A549 (cell line): Measurements from ENCODE around the gene GPR153. TPM values are rescaled to one million over a fixed set of nuclear protein-coding genes. Genes with fewer than 3 reads are reported as not detected.

Experiments used
- ATAC-seq, 2 experiments: fragments of 200-7000 bp in 1 of 2; fragments of >200 bp in 1 of 2; cut with Nextera tagmentation in 1 of 2; cut with Tn5 transposase in 1 of 2; 3 replicates each; pipeline versions ENCODE4 v1.8.0 to v1.9.1; 2018 to 2020; ENCODE audit warnings: mild to moderate bottlenecking in 1 of 2, moderate library complexity in 1 of 2
- CTCF ChIA-PET: fragments of 300-600 bp; sonication (Branson Sonifier 250); formaldehyde crosslinking; extraction: SDS; loops from one replicate; lab custom pipeline; 2021; ENCODE audit warnings: antibody characterized with exemption, inconsistent platforms; lab: Yijun Ruan, JAX
- POLR2A ChIA-PET: fragments of 350-600 bp; formaldehyde crosslinking; extraction: SDS; loops from one replicate; lab custom pipeline; 2021; ENCODE audit warnings: antibody characterized with exemption, inconsistent platforms; lab: Yijun Ruan, JAX
- DNase-seq, 2 experiments: peaks; one replicate each; pipeline versions ENCODE4 v3.0.0 to v3.0.0-alpha.2; 2011 to 2016; ENCODE audit warnings: low read depth in 1 of 2, low spot score in 1 of 2
- FAIRE-seq: peaks from 2 replicates; lab custom pipeline; 2011; peaks lifted over from hg19 to GRCh38; lab: Jason Lieb, UNC
- H3K27ac ChIP-seq, 2 experiments: fragments of >200 bp; sonication (Bioruptor Twin); formaldehyde crosslinking; 3 replicates each; pipeline ENCODE4 v1.5.1; 2016 to 2017
- H3K4me1 ChIP-seq: fragments of >200 bp; sonication (Bioruptor Twin); formaldehyde crosslinking; 3 replicates; pipeline ENCODE4 v1.6.1; 2016
- H3K4me2 ChIP-seq: fragments of >200 bp; sonication (Bioruptor Twin); formaldehyde crosslinking; 3 replicates; pipeline ENCODE4 v1.6.1; 2016
- H3K4me3 ChIP-seq: fragments of >200 bp; sonication (Bioruptor Twin); formaldehyde crosslinking; 3 replicates; pipeline ENCODE4 v1.5.1; 2016
- H3K9me3 ChIP-seq: fragments of >200 bp; sonication (Bioruptor Twin); formaldehyde crosslinking; 3 replicates; pipeline ENCODE4 v1.6.1; 2016
- ATOH8 ChIP-seq: fragments of 250-450 bp; sonication (Bioruptor Pico); IDR thresholded peaks from 2 replicates; pipeline ENCODE4 v1.5.0; 2020; ENCODE audit warnings: low read depth, mild to moderate bottlenecking, moderate library complexity
- BHLHE40 ChIP-seq: IDR thresholded peaks from 2 replicates; pipeline ENCODE4 v1.6.1; 2012; ENCODE audit warnings: low read depth, low read length, inconsistent platforms
- CEBPB ChIP-seq, 2 experiments: fragments of >200 bp in 1 of 2; sonication (Bioruptor Twin) in 1 of 2; formaldehyde crosslinking in 1 of 2; IDR thresholded peaks; 2 replicates each; pipeline ENCODE4 v1.6.1; 2012 to 2016
- CHD2 ChIP-seq: fragments of 150-350 bp; IDR thresholded peaks from 2 replicates; pipeline ENCODE4 v1.6.1; 2014; ENCODE audit warnings: low read length; ENCODE audit not compliant: partially characterized antibody
- CHD4 ChIP-seq: fragments of 200-600 bp; sonication (generic); IDR thresholded peaks from 2 replicates; pipeline ENCODE4 v1.6.1; 2016; ENCODE audit warnings: antibody characterized with exemption, mild to moderate bottlenecking, borderline replicate concordance
- CTCF ChIP-seq: fragments of >200 bp; sonication (Bioruptor Twin); formaldehyde crosslinking; IDR thresholded peaks from 3 replicates; pipeline ENCODE4 v1.5.1; 2016
- ESRRA ChIP-seq: fragments of 150-350 bp; IDR thresholded peaks from 2 replicates; pipeline ENCODE4 v1.6.1; 2014; ENCODE audit warnings: mild to moderate bottlenecking, low read length, borderline replicate concordance
- FOXS1 ChIP-seq: fragments of 250-450 bp; sonication (Bioruptor Pico); IDR thresholded peaks from 2 replicates; pipeline ENCODE4 v1.5.0; 2020; ENCODE audit warnings: mild to moderate bottlenecking, moderate library complexity
- HES2 ChIP-seq: fragments of >200 bp; sonication (Bioruptor Twin); formaldehyde crosslinking; IDR thresholded peaks from 2 replicates; pipeline ENCODE4 v1.6.1; 2016
- MAX ChIP-seq: IDR thresholded peaks from 2 replicates; pipeline ENCODE4 v1.6.1; 2012
- MAZ ChIP-seq: fragments of 150-350 bp; IDR thresholded peaks from 2 replicates; pipeline ENCODE4 v1.6.1; 2014; ENCODE audit warnings: antibody characterized with exemption, low read depth, low read length, borderline replicate concordance
- NFE2L2 ChIP-seq: fragments of 150-350 bp; conservative IDR thresholded peaks from 2 replicates; pipeline ENCODE4 v1.6.1; 2014; ENCODE audit warnings: low read length
- NR3C1 ChIP-seq: fragments of >200 bp; sonication (Bioruptor Twin); formaldehyde crosslinking; IDR thresholded peaks from 3 replicates; pipeline ENCODE4 v1.6.1; 2017
- PHF8 ChIP-seq: fragments of 200-600 bp; sonication (generic); IDR thresholded peaks from 2 replicates; pipeline ENCODE4 v1.6.1; 2016; ENCODE audit warnings: low read depth, mild to moderate bottlenecking, antibody characterized with exemption, moderate library complexity, borderline replicate concordance
- RCOR1 ChIP-seq: fragments of 150-350 bp; IDR thresholded peaks from 2 replicates; pipeline ENCODE4 v1.6.1; 2014; ENCODE audit warnings: antibody characterized with exemption, low read length, low read depth
- RFX5 ChIP-seq: fragments of 450-650 bp; IDR thresholded peaks from 2 replicates; pipeline ENCODE4 v1.7.1; 2014; ENCODE audit warnings: antibody characterized with exemption, mild to moderate bottlenecking, moderate library complexity
- ZNF302 ChIP-seq: fragments of 250-450 bp; sonication (Bioruptor Pico); IDR thresholded peaks from 2 replicates; pipeline ENCODE4 v1.9.0; 2021; ENCODE audit warnings: inconsistent platforms, mild to moderate bottlenecking, moderate library complexity
- WGBS: methylation state at CpG from one replicate; pipeline ENCODE4 v1.1.6; 2017; ENCODE audit errors: missing lambda C conversion rate; 5-methylcytosine and 5-hydroxymethylcytosine counted together
- polyA plus RNA-seq, 4 experiments: library from polyadenylated mRNA; depleted of rRNA in 3 of 4; stranded (reverse); fragments of >200 nt; fragmentation: RNase III in 1 of 4; extraction: RNeasy Plus Mini Kit Qiagen cat#74134 plus additional on column Dnase treatment in 1 of 4; gene quantifications; 2 replicates in 3 of 4; 3 replicates in 1 of 4; pipeline ENCODE4 v1.2.3, GENCODE V29; 2011 to 2017

Gene GPR153
- polyA plus RNA-seq, 2 of the 4 experiments (the other 2 are of a cell fraction): 0.56 to 1.4 TPM

GRCh38 chr1:6267686-6268322 is 6.9 kb upstream of the GPR153 start:
- no peak for DNase-seq
- POLR2A ChIA-PET: no interaction called here
- H3K4me3 ChIP-seq: no peak overlapping the region
- no peak for FAIRE-seq
- peaks cover 6% of the 10 kb centered on the region; the same call in 1 of the 3 replicates for H3K4me1 ChIP-seq
- no peak overlapping the region for H3K4me2 ChIP-seq
- no peaks in the 10 kb centered on the region for H3K9me3 ChIP-seq
- H3K27ac ChIP-seq: no peak overlapping the region
- CTCF ChIA-PET: interaction anchor here (0.5 to 1.4 kb wide), 6 partner anchors 21 to 476 kb away, joined by 3 to 4 read pairs (median 3); no protein-coding TSS in a partner anchor
- WGBS: 68% methylated on average over 10 of the region's 12 CpGs
- ATAC-seq: no peak
- no peak for TF ChIP-seq NFE2L2
- no peak for TF ChIP-seq CHD4
- TF ChIP-seq FOXS1 (CRISPR knock-in tag): no peak
- TF ChIP-seq RCOR1: no peak
- no peak for TF ChIP-seq MAZ
- TF ChIP-seq NR3C1: no peak
- no peak for TF ChIP-seq ZNF302 (CRISPR knock-in tag)
- TF ChIP-seq CEBPB (IDR thresholded peaks at IDR 0.05): no peak
- no peak for TF ChIP-seq CHD2
- TF ChIP-seq, all 56 proteins: peak for 0

GRCh38 chr1:6266641-6267040 is 5.7 kb upstream of the GPR153 start:
- H3K4me1 ChIP-seq: peaks cover 6% of the 10 kb centered on the region; the same call in 1 of the 3 replicates
- H3K27ac ChIP-seq: no peak overlapping the region
- H3K4me3 ChIP-seq: no peak overlapping the region
- CTCF ChIA-PET: interaction anchor here (0.7 to 3.2 kb wide), 6 partner anchors 20 to 178 kb away, joined by 4 to 20 read pairs (median 4); no protein-coding TSS in a partner anchor
- no peaks in the 10 kb centered on the region for H3K9me3 ChIP-seq
- no peak overlapping the region for H3K4me2 ChIP-seq
- POLR2A ChIA-PET: interaction anchor here (0.6 kb wide), 1 partner anchor 130 kb away, joined by 3 read pairs; no protein-coding TSS in a partner anchor
- TF ChIP-seq MAX (no peak), CTCF (no peak), MAZ (no peak), ESRRA (no peak), HES2 (no peak), ZNF302 (CRISPR knock-in tag) (no peak), FOXS1 (CRISPR knock-in tag) (no peak), RFX5 (no peak), BHLHE40 (no peak), ATOH8 (CRISPR knock-in tag) (no peak)
- DNase-seq: no peak
- ATAC-seq: no peak
- no peak for FAIRE-seq
- 93% methylated on average over 6 of the region's 11 CpGs for WGBS

- CTCF ChIA-PET: interaction anchor here (1.8 to 3.2 kb wide), 3 partner anchors 18 to 179 kb away, joined by 4 to 20 read pairs (median 6); no protein-coding TSS in a partner anchor
- TF ChIP-seq PHF8: no peak
Observed at GRCh38 chr1:6265151-6265550, 4.3 kb upstream of the GPR153 start.

More at GRCh38 chr1:6265151-6265550, 4.3 kb upstream of the GPR153 start:
- FAIRE-seq (no peak), ATAC-seq (no peak), DNase-seq (no peak)
- no peak overlapping the region for H3K4me3 ChIP-seq
- H3K4me2 ChIP-seq: no peak overlapping the region
- peaks cover 1% of the 10 kb centered on the region; the same call in 1 of the 3 replicates for H3K4me1 ChIP-seq
- H3K27ac ChIP-seq: no peak overlapping the region
- POLR2A ChIA-PET: no interaction called here
- no peaks in the 10 kb centered on the region for H3K9me3 ChIP-seq
- 72% methylated on average over 5 of the region's 15 CpGs for WGBS
